GM12875 (cell line): ENCODE measurements around the gene TFCP2L1.
A peak's percentile ranks its signal among the peaks of the same experiment; 100 is the strongest.
"Not testable (repeated sequence)": the region's sequence is repeated elsewhere in the genome, so short reads cannot be mapped to it uniquely, and the experiment has no call there.

Experiments
- H3K4me3 ChIP-seq: one replicate; pipeline ENCODE4 v1.5.1; 2011; ENCODE audit warnings: low read depth, low read length, control low read depth
- CTCF ChIP-seq: IDR thresholded peaks from 2 replicates; pipeline ENCODE4 v1.5.1; 2011; ENCODE audit warnings: low read depth, mild to moderate bottlenecking, control low read depth, inconsistent platforms, low read length, moderate library complexity, borderline replicate concordance; ENCODE audit not compliant: insufficient read depth

The TFCP2L1 gene

DNA sequence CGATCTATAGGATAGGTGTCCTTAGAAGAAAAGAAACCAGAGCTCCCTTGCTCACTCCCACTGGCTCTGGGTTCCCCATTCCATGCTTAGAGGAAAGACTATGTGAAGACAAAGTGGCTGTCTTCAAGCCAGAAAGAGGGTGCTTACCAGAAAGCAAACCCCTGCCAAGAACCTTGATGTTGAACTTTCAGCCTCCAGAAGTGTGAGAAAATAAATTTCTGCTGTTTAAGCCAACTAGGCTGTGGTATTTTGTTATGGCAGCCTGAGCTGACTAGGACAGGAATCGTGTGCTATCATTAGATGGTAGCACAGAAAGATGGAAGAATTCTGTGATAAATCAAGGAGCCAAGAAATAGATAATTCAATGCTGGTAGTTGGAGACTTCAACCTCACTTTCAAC lies 19.9 kb upstream of the TFCP2L1 start:
- H3K4me3 ChIP-seq = no peak overlapping the region
- no peak for TF ChIP-seq CTCF

GRCh38 chr2:121303531-121304263 lies 18.7 kb upstream of the TFCP2L1 start:
- TF ChIP-seq CTCF = no peak
- no peak overlapping the region for H3K4me3 ChIP-seq

- not testable (repeated sequence) for H3K4me3 ChIP-seq
These were observed 16.2 kb upstream of the TFCP2L1 start for GRCh38 chr2:121301190-121301589.

DNA sequence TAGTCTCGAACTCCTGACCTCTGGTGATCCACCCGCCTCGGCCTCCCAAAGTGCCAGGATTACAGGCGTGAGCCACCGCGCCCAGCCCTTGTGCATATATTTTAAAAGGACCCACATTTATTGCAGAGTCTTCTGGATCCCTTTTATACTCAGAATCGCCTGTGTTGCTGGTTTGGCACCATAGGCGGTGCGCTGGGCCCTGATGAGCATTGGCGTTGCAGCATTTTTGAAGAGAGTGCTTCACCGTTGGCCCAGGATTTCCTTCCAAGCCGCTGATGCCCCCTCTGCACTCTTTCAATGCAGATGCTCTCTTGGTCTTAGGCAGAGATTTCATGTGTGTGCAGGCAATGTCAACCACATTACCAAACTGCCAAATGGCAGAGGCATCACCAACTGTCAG lies 13.5 kb upstream of the TFCP2L1 start:
- TF ChIP-seq CTCF = no peak
- H3K4me3 ChIP-seq = no peak overlapping the region

DNA sequence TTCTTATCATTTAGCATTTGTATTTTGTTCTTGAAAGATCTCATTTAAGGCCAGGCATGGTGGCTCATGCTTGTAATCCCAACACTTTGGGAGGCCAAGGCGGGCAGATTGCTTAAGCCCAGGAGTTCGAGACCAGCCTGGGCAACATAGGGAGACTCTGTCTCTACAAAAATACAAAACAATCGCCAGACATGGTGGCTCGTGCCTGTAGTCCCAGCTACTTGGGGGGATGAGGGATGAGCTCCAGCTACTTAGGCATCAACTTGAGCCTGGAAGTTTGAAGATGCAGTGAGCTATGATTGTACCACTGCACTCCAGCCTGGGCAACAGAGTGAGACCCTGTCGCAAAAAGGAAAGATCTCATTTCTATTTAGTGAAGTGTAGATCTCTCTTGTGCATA lies 12.9 kb upstream of the TFCP2L1 start:
- H3K4me3 ChIP-seq = not testable (repeated sequence)

- H3K4me3 ChIP-seq = no peak overlapping the region
- peak; percentile 70 for TF ChIP-seq CTCF
These were observed 12.3 kb upstream of the TFCP2L1 start for GRCh38 chr2:121297217-121297830.

- TF ChIP-seq CTCF = no peak
- H3K4me3 ChIP-seq = no peak overlapping the region
These were observed 11.1 kb upstream of the TFCP2L1 start for GRCh38 chr2:121295911-121296650.
